ENCODE measurements around the gene PIK3CD.

PIK3CD gene

GRCh38 chr1:9720785-9721605, 69.5 kb downstream of the PIK3CD start:
- no peak for DNase-seq

- DNase-seq: no peak
Measured at GRCh38 chr1:9721606-9722377, 70.3 kb downstream of the PIK3CD start.

- no peak for DNase-seq
Measured at GRCh38 chr1:9722378-9722749, 70.8 kb downstream of the PIK3CD start.

GRCh38 chr1:9723068-9723805, 71.7 kb downstream of the PIK3CD start:
- no peak for DNase-seq

- DNase-seq: no peak
Measured at GRCh38 chr1:9723926-9724325, 72.4 kb downstream of the PIK3CD start.

GRCh38 chr1:9724706-9725476, 73.4 kb downstream of the PIK3CD start:
- no peak for DNase-seq

GRCh38 chr1:9726406-9726805, 74.9 kb downstream of the PIK3CD start:
- no peak for DNase-seq

- no peak for DNase-seq
Measured at GRCh38 chr1:9726905-9727595, 75.5 kb downstream of the PIK3CD start.

- DNase-seq: no peak
Measured at GRCh38 chr1:9728451-9729295, 77.1 kb downstream of the PIK3CD start.

- DNase-seq: no peak
Measured at GRCh38 chr1:9729523-9729922, 78.0 kb downstream of the PIK3CD start.

GRCh38 chr1:9730096-9730901, 78.8 kb downstream of the PIK3CD start:
- DNase-seq: no peak

GRCh38 chr1:9731051-9731537, 79.6 kb downstream of the PIK3CD start:
- DNase-seq: no peak

- no peak for DNase-seq
Measured at GRCh38 chr1:9731561-9731960, 80.0 kb downstream of the PIK3CD start.

GRCh38 chr1:9732123-9732971, 80.8 kb downstream of the PIK3CD start:
- no peak for DNase-seq

- no peak for DNase-seq
Measured at GRCh38 chr1:9733160-9733789, 81.7 kb downstream of the PIK3CD start.

GRCh38 chr1:9735800-9736199, 84.3 kb downstream of the PIK3CD start:
- DNase-seq: no peak

- DNase-seq: no peak
Measured at GRCh38 chr1:9736241-9736640, 84.7 kb downstream of the PIK3CD start.

GRCh38 chr1:9737057-9737456, 85.5 kb downstream of the PIK3CD start:
- no peak for DNase-seq

GRCh38 chr1:9737671-9738070, 86.1 kb downstream of the PIK3CD start:
- no peak for DNase-seq
